HFF-Myc (cell line): Measurements from ENCODE around the gene MGAT2.

Experiments
- DNase-seq: peaks from one replicate; pipeline ENCODE4 v3.0.0-alpha.2; 2011; ENCODE audit warnings: low read depth; ENCODE audit errors: extremely low read depth
- H3K4me3 ChIP-seq: replicated peaks from 2 replicates; pipeline ENCODE4 v1.5.1; 2011; ENCODE audit warnings: low read depth, mild to moderate bottlenecking, control low read depth, low read length
- TF ChIP-seq, protein P1 (sequence below): IDR thresholded peaks from 2 replicates; pipeline ENCODE4 v1.5.1; 2012; ENCODE audit warnings: mild to moderate bottlenecking, low read depth, low read length, control low read depth; ENCODE audit errors: missing control alignments

The MGAT2 gene

DNA sequence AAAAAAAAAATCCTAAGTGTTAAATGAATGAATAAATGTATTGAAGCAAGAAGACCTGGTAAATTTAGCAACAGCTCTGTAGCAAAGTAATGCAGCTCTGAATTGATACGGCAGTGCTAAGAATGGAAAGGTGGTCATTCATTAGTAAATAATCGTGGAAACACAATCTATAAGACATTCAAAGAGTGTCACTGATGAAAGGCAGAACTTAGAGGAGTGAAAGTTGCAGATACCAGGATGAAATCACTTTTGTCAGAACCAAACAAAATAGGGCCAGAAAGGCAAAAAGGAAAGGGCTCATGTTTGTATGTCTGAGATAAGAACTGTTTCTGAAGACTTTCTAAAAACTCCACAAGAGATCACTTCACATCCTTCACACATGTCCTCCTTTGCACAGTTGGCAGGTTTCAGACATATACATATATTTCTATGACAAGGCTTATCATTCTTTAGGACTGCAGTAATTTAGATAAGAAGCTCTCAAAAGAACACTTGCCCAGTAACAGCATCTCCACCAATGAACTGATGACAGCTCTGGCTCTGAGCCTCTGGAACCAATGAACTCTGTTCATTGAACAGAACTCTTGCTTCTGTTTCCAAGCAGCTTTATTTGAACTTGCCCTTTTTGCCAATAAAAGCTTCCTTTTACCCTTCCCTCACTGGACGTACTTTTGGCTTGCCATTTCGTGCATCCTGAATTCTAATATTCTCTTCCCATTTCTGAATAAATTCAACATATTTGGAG, 26.1 kb upstream of the MGAT2 start:
- DNase-seq: peak; percentile 59
- TF ChIP-seq, protein P1, sequence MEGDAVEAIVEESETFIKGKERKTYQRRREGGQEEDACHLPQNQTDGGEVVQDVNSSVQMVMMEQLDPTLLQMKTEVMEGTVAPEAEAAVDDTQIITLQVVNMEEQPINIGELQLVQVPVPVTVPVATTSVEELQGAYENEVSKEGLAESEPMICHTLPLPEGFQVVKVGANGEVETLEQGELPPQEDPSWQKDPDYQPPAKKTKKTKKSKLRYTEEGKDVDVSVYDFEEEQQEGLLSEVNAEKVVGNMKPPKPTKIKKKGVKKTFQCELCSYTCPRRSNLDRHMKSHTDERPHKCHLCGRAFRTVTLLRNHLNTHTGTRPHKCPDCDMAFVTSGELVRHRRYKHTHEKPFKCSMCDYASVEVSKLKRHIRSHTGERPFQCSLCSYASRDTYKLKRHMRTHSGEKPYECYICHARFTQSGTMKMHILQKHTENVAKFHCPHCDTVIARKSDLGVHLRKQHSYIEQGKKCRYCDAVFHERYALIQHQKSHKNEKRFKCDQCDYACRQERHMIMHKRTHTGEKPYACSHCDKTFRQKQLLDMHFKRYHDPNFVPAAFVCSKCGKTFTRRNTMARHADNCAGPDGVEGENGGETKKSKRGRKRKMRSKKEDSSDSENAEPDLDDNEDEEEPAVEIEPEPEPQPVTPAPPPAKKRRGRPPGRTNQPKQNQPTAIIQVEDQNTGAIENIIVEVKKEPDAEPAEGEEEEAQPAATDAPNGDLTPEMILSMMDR: no peak
- H3K4me3 ChIP-seq: no peak overlapping the region

DNA sequence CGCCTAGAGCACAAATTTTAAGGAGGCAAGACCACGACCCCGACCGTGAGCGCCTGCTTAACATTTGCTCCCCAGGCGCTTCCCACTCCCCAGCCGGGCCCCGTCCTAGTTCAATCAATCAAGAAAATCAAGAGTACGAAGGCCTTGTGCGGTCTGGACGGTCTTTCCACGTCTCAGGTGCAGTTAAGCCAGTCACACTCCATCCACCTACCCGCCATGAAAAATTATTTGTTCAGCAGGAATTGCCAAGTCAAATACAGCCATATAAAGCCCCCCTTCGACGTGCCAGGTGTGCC, 22.5 kb upstream of the MGAT2 start:
- H3K4me3 ChIP-seq: peak overlapping the region; percentile 95
- no peak for DNase-seq
- TF ChIP-seq, protein P1: no peak

DNA sequence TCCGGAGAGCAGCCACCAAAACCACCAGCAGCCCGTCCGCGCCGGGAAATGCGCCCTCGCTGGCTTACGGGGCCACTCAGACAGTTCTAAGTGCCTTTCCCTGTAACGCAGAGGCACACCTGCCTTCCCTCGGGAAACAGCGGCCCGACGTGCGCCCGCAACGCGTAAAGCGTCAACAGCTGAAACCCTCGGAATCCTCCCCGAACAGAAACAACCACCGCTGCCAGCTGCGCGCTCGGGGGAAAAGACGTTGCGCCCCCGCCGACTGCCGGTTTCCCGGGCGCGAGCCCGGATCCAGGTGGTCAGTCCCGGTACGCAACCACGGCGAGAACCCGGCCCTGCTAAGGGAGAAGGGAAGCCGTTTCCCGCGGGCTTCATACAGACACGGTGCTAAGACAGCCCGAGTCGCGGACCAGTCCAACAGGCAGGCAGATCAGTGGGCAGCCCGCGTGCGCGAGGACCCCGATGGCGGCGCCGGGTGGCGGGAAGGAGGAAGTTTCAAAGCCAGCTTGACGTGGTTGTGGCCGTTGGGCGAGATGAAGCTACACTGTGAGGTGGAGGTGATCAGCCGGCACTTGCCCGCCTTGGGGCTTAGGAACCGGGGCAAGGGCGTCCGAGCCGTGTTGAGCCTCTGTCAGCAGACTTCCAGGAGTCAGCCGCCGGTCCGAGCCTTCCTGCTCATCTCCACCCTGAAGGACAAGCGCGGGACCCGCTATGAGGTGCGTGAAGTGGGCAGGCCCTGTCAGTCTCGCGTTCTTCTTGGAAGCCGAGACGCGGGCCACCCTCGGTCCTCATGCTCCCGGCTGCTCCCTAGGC, 21.9 kb upstream of the MGAT2 start, which contains the start of gene LRR1:
LRR1 (plus strand) TSS at position 456 of the 816 bp plus-strand sequence; CDS start at position 537, 81 bp downstream.
- H3K4me3 ChIP-seq: peak within 1 kb of the TSS; percentile 95
- DNase-seq: no peak
- TF ChIP-seq, protein P1: no peak

DNA sequence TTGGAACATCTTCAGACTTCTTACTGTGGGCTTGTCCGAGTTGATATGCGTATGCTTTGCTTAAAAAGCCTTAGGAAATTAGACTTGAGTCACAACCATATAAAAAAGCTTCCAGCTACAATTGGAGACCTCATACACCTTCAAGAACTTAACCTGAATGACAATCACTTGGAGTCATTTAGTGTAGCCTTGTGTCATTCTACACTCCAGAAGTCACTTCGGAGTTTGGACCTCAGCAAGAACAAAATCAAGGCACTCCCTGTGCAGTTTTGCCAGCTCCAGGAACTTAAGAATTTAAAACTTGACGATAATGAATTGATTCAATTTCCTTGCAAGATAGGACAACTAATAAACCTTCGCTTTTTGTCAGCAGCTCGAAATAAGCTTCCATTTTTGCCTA, 13.0 kb upstream of the MGAT2 start:
- no peak overlapping the region for H3K4me3 ChIP-seq
- TF ChIP-seq, protein P1: no peak
- no peak for DNase-seq

DNA sequence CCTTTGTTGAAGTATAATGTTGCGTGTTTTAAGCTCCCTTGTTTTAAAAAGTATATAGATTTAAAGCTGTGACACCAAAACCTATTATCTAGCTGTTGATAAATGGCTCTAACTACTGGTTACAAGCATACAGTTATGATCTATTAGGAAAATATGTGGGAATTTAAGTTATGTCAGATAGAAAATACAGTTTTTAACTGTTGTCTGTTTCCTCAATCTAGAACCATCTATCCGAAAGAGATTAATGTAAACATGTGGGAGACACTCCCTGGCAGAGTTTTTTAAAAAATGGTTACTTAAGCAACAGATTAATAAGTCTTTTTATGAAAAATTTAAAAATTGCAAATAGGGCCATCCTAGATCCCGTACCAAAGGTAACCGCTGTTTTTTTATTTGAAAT, 8.3 kb upstream of the MGAT2 start:
- no peak for DNase-seq
- no peak overlapping the region for H3K4me3 ChIP-seq
- TF ChIP-seq, protein P1: no peak

DNA sequence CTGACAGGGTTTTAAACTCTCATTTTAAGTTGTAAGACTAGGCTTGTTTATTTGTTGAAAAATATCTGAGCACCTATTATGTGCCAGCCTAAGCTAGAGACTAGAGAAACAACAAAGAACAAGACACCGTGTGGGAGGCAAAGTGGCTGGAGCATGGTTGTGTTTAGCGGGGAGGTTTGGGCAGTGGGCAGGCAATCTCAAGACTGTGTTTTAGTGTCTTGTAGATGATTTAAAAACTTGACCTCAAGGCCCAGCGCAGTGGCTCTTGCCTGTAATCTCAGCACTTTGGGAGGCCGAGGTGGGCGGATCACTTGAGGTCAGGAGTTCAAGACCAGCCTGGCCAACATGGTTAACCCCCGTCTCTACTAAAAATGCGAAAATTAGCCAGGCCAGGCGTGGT, 7.9 kb upstream of the MGAT2 start:
- DNase-seq: no peak
- TF ChIP-seq, protein P1: no peak
- no peak overlapping the region for H3K4me3 ChIP-seq
